Measurements from ENCODE around the gene STAT6.

Gene STAT6

DNA sequence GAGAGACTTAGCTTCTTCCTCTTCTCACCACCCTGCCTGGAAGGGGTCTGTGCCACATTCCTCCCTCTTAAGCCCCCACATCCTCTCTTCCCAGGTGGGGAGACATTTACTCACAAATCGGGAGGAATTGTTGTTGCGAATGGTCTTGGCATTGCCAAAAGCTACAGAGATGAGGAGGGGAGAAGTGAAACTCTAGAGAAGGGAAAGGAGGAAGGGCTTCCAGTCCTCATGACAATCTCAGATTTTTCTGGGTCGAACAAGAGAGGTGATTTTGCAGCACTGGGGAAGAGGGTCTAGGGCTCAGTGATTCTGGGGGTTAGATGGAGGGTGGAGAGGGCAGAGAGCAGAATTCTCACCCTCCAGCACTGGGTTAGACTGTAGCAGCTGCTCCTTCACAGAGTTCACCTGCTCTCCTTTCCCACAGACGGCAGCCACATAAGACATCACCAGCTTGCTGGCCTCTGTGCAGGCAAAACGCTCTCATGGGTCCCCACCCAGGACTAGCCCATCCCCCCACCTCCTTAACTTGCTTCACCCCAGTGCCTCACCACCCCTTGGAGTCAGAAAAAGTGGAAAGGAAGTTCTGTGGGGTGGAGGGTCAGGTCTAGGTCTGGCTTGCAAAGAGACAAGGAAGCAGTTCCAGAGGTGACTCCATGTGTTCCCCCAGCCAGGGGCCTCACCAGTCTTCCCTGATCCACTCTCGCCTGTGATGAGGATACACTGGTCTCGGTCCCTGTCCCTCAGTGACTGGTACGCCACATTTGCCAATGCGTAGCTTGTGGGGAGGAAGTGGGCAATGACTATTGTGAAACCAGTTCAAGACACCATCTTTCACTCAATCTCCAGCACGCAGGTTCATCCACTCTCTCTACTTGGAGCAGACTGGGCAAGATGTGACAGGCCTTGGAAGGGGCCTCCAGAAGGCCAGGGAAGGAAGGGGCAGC lies 63.9 kb downstream of the STAT6 start:
- no peak for DNase-seq

DNA sequence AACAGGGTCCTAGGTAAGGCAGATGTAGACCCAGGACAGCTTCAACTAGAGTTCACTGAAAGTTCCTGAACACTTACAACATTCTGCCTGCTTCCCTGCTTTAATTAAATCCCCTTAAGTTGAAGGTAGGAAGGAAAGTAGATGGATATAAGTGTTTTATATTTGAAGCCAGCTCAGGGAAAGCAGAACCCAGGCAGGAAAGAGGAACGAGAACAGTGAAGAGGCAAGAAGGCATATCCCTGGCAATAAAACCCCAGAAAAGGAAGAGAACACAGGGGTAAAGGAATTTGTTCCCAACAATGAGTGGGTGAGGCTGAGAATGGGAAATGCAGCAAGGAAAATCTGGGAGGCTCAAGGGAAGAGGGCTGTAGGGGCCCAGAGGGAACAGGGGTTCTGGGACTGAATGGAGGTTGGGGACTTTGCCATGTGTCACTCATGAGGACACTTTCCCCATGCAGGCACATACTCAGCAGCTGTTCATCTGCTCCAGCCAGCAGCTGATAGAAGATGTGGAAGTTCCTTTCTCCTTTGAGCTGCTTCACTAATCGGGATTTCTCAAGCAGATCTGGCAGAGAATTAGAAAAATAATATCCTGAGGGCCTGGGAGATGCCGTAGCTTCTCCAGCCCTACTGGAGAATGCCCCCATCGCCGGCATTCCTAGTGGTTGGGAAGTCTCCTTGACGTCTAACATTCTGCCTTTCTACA lies 64.9 kb downstream of the STAT6 start:
- no peak for DNase-seq
